IMR-90 (cell line): ENCODE data around the gene TNNI2. TPM values are rescaled to one million over a fixed set of nuclear protein-coding genes. Genes with fewer than 3 reads are reported as not detected.

ENCODE experiments used
- ATAC-seq: fragments of 200-7000 bp; cut with Tn5 transposase; 2 replicates; pipeline ENCODE4 v1.9.1; 2020; ENCODE audit warnings: low read depth, mild to moderate bottlenecking, moderate library complexity
- BruUV-seq: library from RNA; stranded (reverse); fragments of 400-500 nt; replicated peaks from 2 replicates; lab custom pipeline; 2021; lab: Mats Ljungman, UMichigan
- CTCF ChIA-PET: fragments of 300-600 bp; formaldehyde crosslinking; extraction: SDS; loops from one replicate; lab custom pipeline; 2021; ENCODE audit warnings: antibody characterized with exemption; lab: Yijun Ruan, JAX
- POLR2A ChIA-PET: fragments of 300-600 bp; sonication (Branson Sonifier 250); formaldehyde crosslinking; loops from one replicate; lab custom pipeline; 2022; ENCODE audit warnings: antibody characterized with exemption; ENCODE audit not compliant: unreplicated experiment; lab: Charles Lee
- DNase-seq: peaks from one replicate; pipeline ENCODE4 v3.0.0; 2013
- H2AFZ ChIP-seq: replicated peaks from 2 replicates; pipeline ENCODE3; 2013; ENCODE audit warnings: low read length, mild to moderate bottlenecking; ENCODE audit not compliant: poor library complexity
- H2AK5ac ChIP-seq: 2 replicates; pipeline ENCODE4 v1.6.1; 2013; ENCODE audit warnings: low read depth, low read length, inconsistent platforms
- H2AK9ac ChIP-seq: replicated peaks from 2 replicates; pipeline ENCODE3; 2013; ENCODE audit warnings: mild to moderate bottlenecking, low read depth, low read length, moderate library complexity; ENCODE audit not compliant: poor library complexity
- H2BK120ac ChIP-seq: 2 replicates; pipeline ENCODE4 v1.6.1; 2013; ENCODE audit warnings: low read depth, low read length, inconsistent platforms
- H2BK15ac ChIP-seq: 3 replicates; pipeline ENCODE4 v1.6.1; 2013; ENCODE audit warnings: low read depth, low read length, inconsistent platforms
- H2BK20ac ChIP-seq: 2 replicates; pipeline ENCODE4 v1.6.1; 2013; ENCODE audit warnings: low read depth, mild to moderate bottlenecking, inconsistent platforms, low read length, moderate library complexity
- H2BK5ac ChIP-seq: 2 replicates; pipeline ENCODE4 v1.6.1; 2013; ENCODE audit warnings: mild to moderate bottlenecking, low read depth, low read length, inconsistent platforms; ENCODE audit not compliant: poor library complexity, severe bottlenecking
- H3K14ac ChIP-seq: replicated peaks from 2 replicates; pipeline ENCODE4 v1.6.1; 2013; ENCODE audit warnings: low read depth, low read length, inconsistent platforms
- H3K18ac ChIP-seq: 2 replicates; pipeline ENCODE4 v1.6.1; 2013; ENCODE audit warnings: low read depth, low read length, control low read depth
- H3K23ac ChIP-seq: 2 replicates; pipeline ENCODE4 v1.6.1; 2013; ENCODE audit warnings: low read depth, low read length, inconsistent platforms
- H3K27ac ChIP-seq: 2 replicates; pipeline ENCODE4 v1.5.1; 2013; ENCODE audit warnings: mild to moderate bottlenecking, control low read depth, low read length; ENCODE audit not compliant: insufficient read depth
- H3K27me3 ChIP-seq: 2 replicates; pipeline ENCODE4 v1.6.1; 2013; ENCODE audit warnings: low read length; ENCODE audit not compliant: control insufficient read depth, insufficient read depth
- H3K36me3 ChIP-seq: 2 replicates; pipeline ENCODE4 v1.6.1; 2013; ENCODE audit warnings: low read length, mixed read lengths; ENCODE audit not compliant: control insufficient read depth, insufficient read depth
- H3K4ac ChIP-seq: 2 replicates; pipeline ENCODE4 v1.6.1; 2013; ENCODE audit warnings: low read depth, low read length, inconsistent platforms
- H3K4me1 ChIP-seq: 2 replicates; pipeline ENCODE4 v1.6.1; 2013; ENCODE audit warnings: low read length, mixed read lengths; ENCODE audit not compliant: control insufficient read depth, insufficient read depth
- H3K4me2 ChIP-seq: 2 replicates; pipeline ENCODE4 v1.6.1; 2013; ENCODE audit warnings: low read depth, mild to moderate bottlenecking, control low read depth, low read length, moderate library complexity
- H3K4me3 ChIP-seq: 2 replicates; pipeline ENCODE4 v1.5.1; 2013; ENCODE audit warnings: low read depth, mild to moderate bottlenecking, control low read depth, low read length, moderate library complexity; ENCODE audit not compliant: insufficient read depth
- H3K56ac ChIP-seq: 2 replicates; pipeline ENCODE4 v1.6.1; 2013; ENCODE audit warnings: low read length, inconsistent platforms; ENCODE audit not compliant: insufficient read depth; ENCODE audit errors: extremely low read depth
- H3K79me1 ChIP-seq, 2 experiments: 2 replicates each; pipeline ENCODE4 v1.6.1; 2013; ENCODE audit warnings: low read length in 2 of 2, inconsistent platforms in 1 of 2, low read depth in 1 of 2
- H3K9ac ChIP-seq: 2 replicates; pipeline ENCODE4 v1.6.1; 2013; ENCODE audit warnings: low read depth, low read length, control low read depth
- H3K9me1 ChIP-seq: 2 replicates; pipeline ENCODE4 v1.6.1; 2013; ENCODE audit warnings: low read length, inconsistent platforms; ENCODE audit not compliant: insufficient read depth
- H3K9me3 ChIP-seq: 2 replicates; pipeline ENCODE4 v1.6.1; 2013; ENCODE audit warnings: low read length; ENCODE audit not compliant: control insufficient read depth, insufficient read depth
- H4K20me1 ChIP-seq: 2 replicates; pipeline ENCODE4 v1.6.1; 2013; ENCODE audit warnings: low read length, inconsistent platforms; ENCODE audit not compliant: insufficient read depth
- H4K5ac ChIP-seq: 2 replicates; pipeline ENCODE4 v1.6.1; 2013; ENCODE audit warnings: mild to moderate bottlenecking, low read depth, low read length, control low read depth
- H4K8ac ChIP-seq, 2 experiments: 2 replicates each; pipeline ENCODE4 v1.6.1; 2013; ENCODE audit warnings: low read depth in 2 of 2, low read length in 2 of 2, control low read depth in 1 of 2, inconsistent platforms in 1 of 2
- H4K91ac ChIP-seq: 2 replicates; pipeline ENCODE4 v1.6.1; 2013; ENCODE audit warnings: low read depth, low read length, inconsistent platforms; ENCODE audit not compliant: insufficient read depth
- BHLHE40 ChIP-seq: fragments of 150-350 bp; IDR thresholded peaks from 2 replicates; pipeline ENCODE4 v1.6.1; 2016; ENCODE audit warnings: mild to moderate bottlenecking, low read depth, low read length
- CHD1 ChIP-seq: IDR thresholded peaks from 2 replicates; pipeline ENCODE4 v1.6.1; 2012; ENCODE audit warnings: low read depth, low read length, improper control_type of control experiment
- FOS ChIP-seq: fragments of 150-350 bp; IDR thresholded peaks from 2 replicates; pipeline ENCODE4 v1.6.1; 2016; ENCODE audit warnings: low read depth, low read length
- MAFK ChIP-seq: IDR thresholded peaks from 2 replicates; pipeline ENCODE4 v1.6.1; 2012; ENCODE audit warnings: low read depth, low read length, improper control_type of control experiment
- MAZ ChIP-seq: IDR thresholded peaks from 2 replicates; pipeline ENCODE4 v1.6.1; 2012; ENCODE audit warnings: low read depth, mild to moderate bottlenecking, low read length, improper control_type of control experiment, moderate library complexity, borderline replicate concordance
- MXI1 ChIP-seq: IDR thresholded peaks from 2 replicates; pipeline ENCODE4 v1.6.1; 2012; ENCODE audit warnings: low read depth, mild to moderate bottlenecking, low read length, moderate library complexity, borderline replicate concordance
- POLR2A ChIP-seq: IDR thresholded peaks from 2 replicates; pipeline ENCODE4 v1.6.1; 2012; ENCODE audit warnings: mild to moderate bottlenecking, low read depth, low read length
- RAD21 ChIP-seq: IDR thresholded peaks from 2 replicates; pipeline ENCODE4 v1.6.1; 2012; ENCODE audit warnings: low read length, improper control_type of control experiment
- RCOR1 ChIP-seq: IDR thresholded peaks from 2 replicates; pipeline ENCODE4 v1.6.1; 2012; ENCODE audit warnings: mild to moderate bottlenecking, low read length, improper control_type of control experiment; ENCODE audit not compliant: insufficient replicate concordance
- RFX5 ChIP-seq: IDR thresholded peaks from 2 replicates; pipeline ENCODE4 v1.8.0; 2012; ENCODE audit warnings: low read depth, mild to moderate bottlenecking, low read length, moderate library complexity
- SMC3 ChIP-seq: fragments of 150-350 bp; IDR thresholded peaks from 2 replicates; pipeline ENCODE4 v1.6.1; 2016; ENCODE audit warnings: low read depth, mild to moderate bottlenecking, antibody characterized with exemption, low read length, moderate library complexity
- WGBS, 2 experiments: methylation state at CpG; one replicate each; pipeline versions ENCODE4 v1.1.5 to v1.1.7; 2013; ENCODE audit warnings: missing lambda C conversion rate in 2 of 2; ENCODE audit not compliant: insufficient read length in 1 of 2; ENCODE audit errors: extremely low coverage in 2 of 2; 5-methylcytosine and 5-hydroxymethylcytosine counted together
- dilution Hi-C: fragments of 300-500 bp; cut with HindIII; formaldehyde crosslinking; loops from one replicate; pipeline ENCODE4 v1.14.3; 2018; ENCODE audit warnings: low sequenced_read_pairs; ENCODE audit not compliant: unreplicated experiment
- in situ Hi-C: fragments of 300-500 bp; cut with MboI; formaldehyde crosslinking; loops from 3 replicates; pipeline ENCODE4 v1.14.3; 2019; ENCODE audit warnings: low sequenced_read_pairs, inconsistent platforms, mixed read lengths
- intact Hi-C: fragments of 100-400 bp; cut with micrococcal nuclease; formaldehyde crosslinking; loops from 2 replicates; pipeline ENCODE4 v1.10.0; 2022
- polyA plus RNA-seq, 3 experiments: library from polyadenylated mRNA; depleted of rRNA; stranded (reverse); fragments of >200 nt; gene quantifications; 2 replicates each; pipeline ENCODE4 v1.2.3, GENCODE V29; 2012; ENCODE audit warnings: low replicate concordance in 1 of 3
- total RNA-seq: library from RNA; depleted of rRNA; stranded (reverse); fragments of >200 nt; gene quantifications from 2 replicates; pipeline ENCODE4 v1.2.3, GENCODE V29; 2012
- TF ChIP-seq, protein P1 (sequence below): fragments of 150-350 bp; IDR thresholded peaks from 2 replicates; pipeline ENCODE4 v1.6.1; 2017; ENCODE audit warnings: mild to moderate bottlenecking, antibody characterized with exemption, low read length, low read depth
- TF ChIP-seq, protein P2 (sequence below): fragments of 150-350 bp; IDR thresholded peaks from 2 replicates; pipeline ENCODE4 v1.6.1; 2016; ENCODE audit warnings: low read depth, mild to moderate bottlenecking, low read length, moderate library complexity, borderline replicate concordance
- TF ChIP-seq, protein P3 (sequence below): conservative IDR thresholded peaks from 2 replicates; pipeline ENCODE4 v1.5.1; 2012; ENCODE audit warnings: mild to moderate bottlenecking, low read depth, low read length, improper control_type of control experiment

Gene TNNI2
- total and polyA plus RNA-seq, 2 of the 4 experiments (the other 2 are of a cell fraction), result not detected

DNA sequence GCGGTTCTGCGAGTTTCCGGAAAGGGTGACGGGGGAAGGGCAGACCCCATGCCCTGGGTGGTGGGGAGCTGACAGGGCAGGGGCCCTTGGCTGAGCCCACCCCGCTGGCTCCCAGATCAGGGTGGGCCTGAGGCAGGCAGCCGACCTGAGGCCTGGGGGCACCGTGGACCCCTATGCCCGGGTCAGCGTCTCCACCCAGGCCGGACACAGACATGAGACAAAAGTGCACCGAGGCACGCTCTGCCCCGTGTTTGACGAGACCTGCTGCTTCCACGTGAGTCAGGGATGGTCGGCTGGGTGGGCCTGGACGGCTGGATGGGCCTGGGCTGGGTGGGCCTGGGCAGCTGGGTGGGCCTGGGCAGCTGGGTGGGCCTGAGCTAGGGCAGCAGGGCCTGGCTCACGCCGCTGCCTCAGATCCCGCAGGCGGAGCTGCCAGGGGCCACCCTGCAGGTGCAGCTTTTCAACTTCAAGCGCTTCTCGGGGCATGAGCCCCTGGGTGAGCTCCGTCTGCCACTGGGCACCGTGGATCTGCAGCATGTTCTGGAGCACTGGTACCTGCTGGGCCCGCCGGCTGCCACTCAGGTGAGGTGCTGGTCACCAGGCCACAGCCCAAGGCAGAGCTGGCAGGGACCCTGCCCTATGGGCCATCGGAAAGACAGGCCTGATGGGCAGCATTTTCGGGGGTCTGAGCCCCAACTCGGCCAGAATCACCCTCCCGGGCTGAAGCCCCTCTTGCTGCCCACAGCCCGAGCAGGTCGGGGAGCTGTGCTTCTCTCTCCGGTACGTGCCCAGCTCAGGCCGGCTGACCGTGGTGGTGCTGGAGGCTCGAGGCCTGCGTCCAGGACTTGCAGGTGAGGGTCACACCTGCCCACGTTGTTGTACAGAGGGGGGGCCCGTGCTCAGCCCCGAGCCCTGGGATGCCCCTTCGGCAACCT, 2.5 kb upstream of the TNNI2 start:
- Histone ChIP-seq H2BK120ac (no peak overlapping the region), H2AK9ac (no peak overlapping the region), H2BK20ac (no peak overlapping the region), H3K9me1 (no peaks in the 10 kb centered on the region), H3K4me3 (no peak overlapping the region), H3K56ac (no peak overlapping the region), H3K4ac (no peak overlapping the region), H3K14ac (no peak overlapping the region), H2AK5ac (no peak overlapping the region), H4K91ac (no peak overlapping the region), H2BK15ac (no peak overlapping the region), H3K36me3 (no peaks in the 10 kb centered on the region), H2BK5ac (no peak overlapping the region), H3K18ac (no peak overlapping the region), H3K27ac (no peak overlapping the region), H3K27me3 (peaks cover 9% of the 10 kb centered on the region; the same call in 1 of the 2 replicates), H3K9ac (no peak overlapping the region), H3K4me2 (no peak overlapping the region), H3K9me3 (no peaks in the 10 kb centered on the region), H3K79me1 (no peaks in the 10 kb centered on the region), H3K4me1 (no peaks in the 10 kb centered on the region), H4K8ac (no peak overlapping the region), H2AFZ (no peak overlapping the region), H4K20me1 (no peaks in the 10 kb centered on the region), H4K5ac (no peak overlapping the region), H3K23ac (no peak overlapping the region)
- no TSS peak for BruUV-seq
- CTCF ChIA-PET, result interaction anchor here (0.8 to 1.1 kb wide), 2 partner anchors 142 to 316 kb away, joined by 3 to 5 read pairs; no protein-coding TSS in a partner anchor
- 74% methylated on average over 13 of the region's 43 CpGs; no CpG with 5 or more reads in 1 of the 2 experiments for WGBS, 2 experiments
- dilution Hi-C loops, result no loop called here
- POLR2A ChIA-PET, result no interaction called here
- ATAC-seq, result no peak
- intact Hi-C loops, result no loop called here
- in situ Hi-C loops, result no loop called here
- no peak for DNase-seq
- no peak for TF ChIP-seq CHD1
- TF ChIP-seq, protein P1, sequence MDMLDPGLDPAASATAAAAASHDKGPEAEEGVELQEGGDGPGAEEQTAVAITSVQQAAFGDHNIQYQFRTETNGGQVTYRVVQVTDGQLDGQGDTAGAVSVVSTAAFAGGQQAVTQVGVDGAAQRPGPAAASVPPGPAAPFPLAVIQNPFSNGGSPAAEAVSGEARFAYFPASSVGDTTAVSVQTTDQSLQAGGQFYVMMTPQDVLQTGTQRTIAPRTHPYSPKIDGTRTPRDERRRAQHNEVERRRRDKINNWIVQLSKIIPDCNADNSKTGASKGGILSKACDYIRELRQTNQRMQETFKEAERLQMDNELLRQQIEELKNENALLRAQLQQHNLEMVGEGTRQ, result no peak
- no peak for TF ChIP-seq RFX5
- TF ChIP-seq POLR2A, result no peak
- no peak for TF ChIP-seq MXI1
- TF ChIP-seq RAD21, result no peak
- TF ChIP-seq MAZ, result no peak
- no peak for TF ChIP-seq FOS
- TF ChIP-seq SMC3, result no peak
- TF ChIP-seq, protein P2, sequence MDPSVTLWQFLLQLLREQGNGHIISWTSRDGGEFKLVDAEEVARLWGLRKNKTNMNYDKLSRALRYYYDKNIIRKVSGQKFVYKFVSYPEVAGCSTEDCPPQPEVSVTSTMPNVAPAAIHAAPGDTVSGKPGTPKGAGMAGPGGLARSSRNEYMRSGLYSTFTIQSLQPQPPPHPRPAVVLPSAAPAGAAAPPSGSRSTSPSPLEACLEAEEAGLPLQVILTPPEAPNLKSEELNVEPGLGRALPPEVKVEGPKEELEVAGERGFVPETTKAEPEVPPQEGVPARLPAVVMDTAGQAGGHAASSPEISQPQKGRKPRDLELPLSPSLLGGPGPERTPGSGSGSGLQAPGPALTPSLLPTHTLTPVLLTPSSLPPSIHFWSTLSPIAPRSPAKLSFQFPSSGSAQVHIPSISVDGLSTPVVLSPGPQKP, result no peak
- TF ChIP-seq RCOR1, result no peak
- no peak for TF ChIP-seq BHLHE40
- TF ChIP-seq MAFK, result no peak
- TF ChIP-seq, protein P3, sequence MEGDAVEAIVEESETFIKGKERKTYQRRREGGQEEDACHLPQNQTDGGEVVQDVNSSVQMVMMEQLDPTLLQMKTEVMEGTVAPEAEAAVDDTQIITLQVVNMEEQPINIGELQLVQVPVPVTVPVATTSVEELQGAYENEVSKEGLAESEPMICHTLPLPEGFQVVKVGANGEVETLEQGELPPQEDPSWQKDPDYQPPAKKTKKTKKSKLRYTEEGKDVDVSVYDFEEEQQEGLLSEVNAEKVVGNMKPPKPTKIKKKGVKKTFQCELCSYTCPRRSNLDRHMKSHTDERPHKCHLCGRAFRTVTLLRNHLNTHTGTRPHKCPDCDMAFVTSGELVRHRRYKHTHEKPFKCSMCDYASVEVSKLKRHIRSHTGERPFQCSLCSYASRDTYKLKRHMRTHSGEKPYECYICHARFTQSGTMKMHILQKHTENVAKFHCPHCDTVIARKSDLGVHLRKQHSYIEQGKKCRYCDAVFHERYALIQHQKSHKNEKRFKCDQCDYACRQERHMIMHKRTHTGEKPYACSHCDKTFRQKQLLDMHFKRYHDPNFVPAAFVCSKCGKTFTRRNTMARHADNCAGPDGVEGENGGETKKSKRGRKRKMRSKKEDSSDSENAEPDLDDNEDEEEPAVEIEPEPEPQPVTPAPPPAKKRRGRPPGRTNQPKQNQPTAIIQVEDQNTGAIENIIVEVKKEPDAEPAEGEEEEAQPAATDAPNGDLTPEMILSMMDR, result no peak
